Ishikawa (cell line): ENCODE data around the gene TPM1.

Source experiments
- CREB1 ChIP-seq: IDR thresholded peaks from 2 replicates; pipeline ENCODE4 v1.6.1; 2012; ENCODE audit warnings: low read depth
- EGR1 ChIP-seq: IDR thresholded peaks from 2 replicates; pipeline ENCODE4 v1.6.1; 2012
- EP300 ChIP-seq: IDR thresholded peaks from 2 replicates; pipeline ENCODE4 v1.6.1; 2012; ENCODE audit warnings: borderline replicate concordance
- MAX ChIP-seq: IDR thresholded peaks from 2 replicates; pipeline ENCODE4 v1.6.1; 2012
- NFIC ChIP-seq: IDR thresholded peaks from 2 replicates; pipeline ENCODE4 v1.6.1; 2012
- RAD21 ChIP-seq: IDR thresholded peaks from 2 replicates; pipeline ENCODE4 v1.6.1; 2012; ENCODE audit warnings: low read depth
- TAF1 ChIP-seq: IDR thresholded peaks from 2 replicates; pipeline ENCODE4 v1.6.1; 2012; ENCODE audit warnings: low read depth, mild to moderate bottlenecking
- TCF12 ChIP-seq: IDR thresholded peaks from 2 replicates; pipeline ENCODE4 v1.6.1; 2012; ENCODE audit warnings: low read depth
- TEAD4 ChIP-seq: IDR thresholded peaks from 2 replicates; pipeline ENCODE4 v1.6.1; 2012
- USF1 ChIP-seq: IDR thresholded peaks from 2 replicates; pipeline ENCODE4 v1.6.1; 2012

- TF ChIP-seq EP300 (no peak), NFIC (no peak), USF1 (no peak), TAF1 (no peak), RAD21 (no peak), MAX (no peak), CREB1 (no peak), TEAD4 (no peak), TCF12 (no peak), EGR1 (no peak)
Observed at GRCh38 chr15:63075015-63075983, 32.8 kb downstream of the TPM1 start.
